Measurements from ENCODE around the gene BARHL1.

Gene BARHL1

DNA sequence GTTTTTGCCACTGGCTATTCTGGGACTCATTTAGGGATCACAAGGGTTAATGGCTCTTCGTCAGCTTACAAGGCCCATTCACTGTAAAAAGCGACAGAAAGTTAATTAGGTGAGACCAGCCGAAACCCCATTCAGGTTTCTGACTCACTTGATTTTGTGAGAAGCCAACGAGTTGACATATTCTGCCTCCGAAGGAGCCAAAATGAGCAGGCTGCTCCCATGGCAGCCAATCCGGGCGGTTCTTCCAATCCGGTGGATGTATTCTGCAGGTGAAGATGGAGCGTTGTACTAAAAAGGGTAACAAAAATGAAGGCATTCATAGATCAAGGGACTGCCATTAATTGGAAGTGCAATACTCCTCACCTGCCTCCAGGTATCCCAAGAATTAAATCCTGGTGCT is 47.7 kb downstream of the BARHL1 start:
- ChIA-PET CTCF (no interaction called here), POLR2A (no interaction called here)
- TF ChIP-seq ZNF121 (tag by site-specific recombination; IDR thresholded peaks at IDR 0.05) = no peak
- no peak for TF ChIP-seq TCF7L2 (IDR thresholded peaks at IDR 0.05; ENCODE audit: borderline replicate concordance, low read depth, low read length)
- TF ChIP-seq ZNF560 (tag by site-specific recombination; IDR thresholded peaks at IDR 0.05; ENCODE audit: borderline replicate concordance) = no peak
- TF ChIP-seq ZNF416 (tag by site-specific recombination; IDR thresholded peaks at IDR 0.05) = no peak
- no peak for TF ChIP-seq SETDB1 (IDR thresholded peaks at IDR 0.05; ENCODE audit: insufficient read length, low read length)
- no peak for TF ChIP-seq ZNF701 (tag by site-specific recombination; IDR thresholded peaks at IDR 0.05)
- TF ChIP-seq ZNF837 (tag by site-specific recombination; IDR thresholded peaks at IDR 0.05) = no peak
- TF ChIP-seq ZNF112 (tag by site-specific recombination; IDR thresholded peaks at IDR 0.05) = no peak
- no peak for TF ChIP-seq ZXDB (tag by site-specific recombination; IDR thresholded peaks at IDR 0.05)
- no peak for TF ChIP-seq ZFP37 (tag by site-specific recombination; IDR thresholded peaks at IDR 0.05)
- TF ChIP-seq ZNF777 (tag by site-specific recombination; IDR thresholded peaks at IDR 0.05; ENCODE audit: borderline replicate concordance) = no peak
- no peak for TF ChIP-seq TRIM28 (IDR thresholded peaks at IDR 0.05; ENCODE audit: borderline replicate concordance, low read length)
- TF ChIP-seq, protein P1, sequence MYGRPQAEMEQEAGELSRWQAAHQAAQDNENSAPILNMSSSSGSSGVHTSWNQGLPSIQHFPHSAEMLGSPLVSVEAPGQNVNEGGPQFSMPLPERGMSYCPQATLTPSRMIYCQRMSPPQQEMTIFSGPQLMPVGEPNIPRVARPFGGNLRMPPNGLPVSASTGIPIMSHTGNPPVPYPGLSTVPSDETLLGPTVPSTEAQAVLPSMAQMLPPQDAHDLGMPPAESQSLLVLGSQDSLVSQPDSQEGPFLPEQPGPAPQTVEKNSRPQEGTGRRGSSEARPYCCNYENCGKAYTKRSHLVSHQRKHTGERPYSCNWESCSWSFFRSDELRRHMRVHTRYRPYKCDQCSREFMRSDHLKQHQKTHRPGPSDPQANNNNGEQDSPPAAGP (tag by site-specific recombination; IDR thresholded peaks at IDR 0.05) = no peak
- TF ChIP-seq, protein P2, sequence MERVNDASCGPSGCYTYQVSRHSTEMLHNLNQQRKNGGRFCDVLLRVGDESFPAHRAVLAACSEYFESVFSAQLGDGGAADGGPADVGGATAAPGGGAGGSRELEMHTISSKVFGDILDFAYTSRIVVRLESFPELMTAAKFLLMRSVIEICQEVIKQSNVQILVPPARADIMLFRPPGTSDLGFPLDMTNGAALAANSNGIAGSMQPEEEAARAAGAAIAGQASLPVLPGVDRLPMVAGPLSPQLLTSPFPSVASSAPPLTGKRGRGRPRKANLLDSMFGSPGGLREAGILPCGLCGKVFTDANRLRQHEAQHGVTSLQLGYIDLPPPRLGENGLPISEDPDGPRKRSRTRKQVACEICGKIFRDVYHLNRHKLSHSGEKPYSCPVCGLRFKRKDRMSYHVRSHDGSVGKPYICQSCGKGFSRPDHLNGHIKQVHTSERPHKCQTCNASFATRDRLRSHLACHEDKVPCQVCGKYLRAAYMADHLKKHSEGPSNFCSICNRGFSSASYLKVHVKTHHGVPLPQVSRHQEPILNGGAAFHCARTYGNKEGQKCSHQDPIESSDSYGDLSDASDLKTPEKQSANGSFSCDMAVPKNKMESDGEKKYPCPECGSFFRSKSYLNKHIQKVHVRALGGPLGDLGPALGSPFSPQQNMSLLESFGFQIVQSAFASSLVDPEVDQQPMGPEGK (tag by site-specific recombination; IDR thresholded peaks at IDR 0.05) = no peak
- TF ChIP-seq ZNF214 (tag by site-specific recombination; IDR thresholded peaks at IDR 0.05; ENCODE audit: borderline replicate concordance) = no peak
- H3K27ac ChIP-seq (ENCODE audit: extremely low read depth, low read depth, low read length) = no peak overlapping the region
- no peaks in the 10 kb centered on the region for H3K4me1 ChIP-seq (ENCODE audit: control insufficient read depth, insufficient read depth, low read length)
- H3K36me3 ChIP-seq (ENCODE audit: control insufficient read depth in 2 of 2, insufficient read depth in 1 of 2, low read length in 2 of 2) = peaks cover 0 to 61% of the 10 kb centered on the region in 2 experiments; a peak in 1 of 3 replicates
- no peak overlapping the region for H3K4me3 ChIP-seq (ENCODE audit: low read depth, low read length)
- H3K9me3 ChIP-seq (ENCODE audit: control insufficient read depth, insufficient read depth, low read depth, low read length) = no peaks in the 10 kb centered on the region

DNA sequence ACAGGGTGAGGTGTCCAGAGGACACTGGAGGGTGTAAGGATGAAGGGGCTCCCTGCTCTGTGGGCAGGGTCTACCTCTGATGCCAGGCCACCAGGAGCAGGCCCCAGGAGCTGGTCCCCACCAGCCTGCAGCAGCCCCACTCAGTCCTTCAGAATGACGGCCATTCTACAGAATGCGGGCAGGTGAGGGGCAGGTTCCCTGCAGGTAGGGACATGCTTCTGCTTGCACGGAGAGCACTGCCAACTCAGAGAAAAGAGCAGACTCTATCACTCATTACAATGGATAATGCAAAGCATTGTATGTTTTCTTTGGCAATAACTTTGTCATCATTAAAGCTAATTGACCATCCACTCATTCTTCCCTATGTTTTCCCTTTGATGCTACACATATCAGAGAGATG is 48.4 kb downstream of the BARHL1 start:
- Histone ChIP-seq H3K4me3 (ENCODE audit: low read depth, low read length) (no peak overlapping the region), H3K9me3 (ENCODE audit: control insufficient read depth, insufficient read depth, low read depth, low read length) (no peaks in the 10 kb centered on the region), H3K4me1 (ENCODE audit: control insufficient read depth, insufficient read depth, low read length) (no peaks in the 10 kb centered on the region), H3K27ac (ENCODE audit: extremely low read depth, low read depth, low read length) (no peak overlapping the region), H3K36me3 (ENCODE audit: control insufficient read depth in 2 of 2, insufficient read depth in 1 of 2, low read length in 2 of 2) (peaks cover 0 to 55% of the 10 kb centered on the region in 2 experiments; a peak in 1 of 3 replicates)
- ChIA-PET POLR2A (no interaction called here), CTCF (no interaction called here)
- TF ChIP-seq ZNF626 (tag by site-specific recombination; IDR thresholded peaks at IDR 0.05) = no peak
- TF ChIP-seq ZNF664 (tag by site-specific recombination; IDR thresholded peaks at IDR 0.05) = no peak
- no peak for TF ChIP-seq KLF9 (tag by site-specific recombination; IDR thresholded peaks at IDR 0.05; ENCODE audit: low read depth)
- TF ChIP-seq ZBTB7A (tag by site-specific recombination; IDR thresholded peaks at IDR 0.05; ENCODE audit: low read depth) = no peak
- TF ChIP-seq, protein P3, sequence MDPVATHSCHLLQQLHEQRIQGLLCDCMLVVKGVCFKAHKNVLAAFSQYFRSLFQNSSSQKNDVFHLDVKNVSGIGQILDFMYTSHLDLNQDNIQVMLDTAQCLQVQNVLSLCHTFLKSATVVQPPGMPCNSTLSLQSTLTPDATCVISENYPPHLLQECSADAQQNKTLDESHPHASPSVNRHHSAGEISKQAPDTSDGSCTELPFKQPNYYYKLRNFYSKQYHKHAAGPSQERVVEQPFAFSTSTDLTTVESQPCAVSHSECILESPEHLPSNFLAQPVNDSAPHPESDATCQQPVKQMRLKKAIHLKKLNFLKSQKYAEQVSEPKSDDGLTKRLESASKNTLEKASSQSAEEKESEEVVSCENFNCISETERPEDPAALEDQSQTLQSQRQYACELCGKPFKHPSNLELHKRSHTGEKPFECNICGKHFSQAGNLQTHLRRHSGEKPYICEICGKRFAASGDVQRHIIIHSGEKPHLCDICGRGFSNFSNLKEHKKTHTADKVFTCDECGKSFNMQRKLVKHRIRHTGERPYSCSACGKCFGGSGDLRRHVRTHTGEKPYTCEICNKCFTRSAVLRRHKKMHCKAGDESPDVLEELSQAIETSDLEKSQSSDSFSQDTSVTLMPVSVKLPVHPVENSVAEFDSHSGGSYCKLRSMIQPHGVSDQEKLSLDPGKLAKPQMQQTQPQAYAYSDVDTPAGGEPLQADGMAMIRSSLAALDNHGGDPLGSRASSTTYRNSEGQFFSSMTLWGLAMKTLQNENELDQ (tag by site-specific recombination; IDR thresholded peaks at IDR 0.05; ENCODE audit: low read depth) = no peak
- TF ChIP-seq ZSCAN30 (tag by site-specific recombination; IDR thresholded peaks at IDR 0.05) = no peak
